Caco-2 (cell line): ENCODE data around the gene HMGCR. TPM values are rescaled to one million over a fixed set of nuclear protein-coding genes. Genes with fewer than 3 reads are reported as not detected.

Experiments
- BruUV-seq: library from RNA; stranded (reverse); fragments of 400-500 nt; replicated peaks from 2 replicates; lab custom pipeline; 2021; lab: Mats Ljungman, UMichigan
- CTCF ChIA-PET: fragments of 300-600 bp; sonication (Branson Sonifier 250); formaldehyde crosslinking; loops from one replicate; lab custom pipeline; 2022; ENCODE audit warnings: antibody characterized with exemption; lab: Charles Lee
- POLR2A ChIA-PET: fragments of 300-600 bp; sonication (Branson Sonifier 250); formaldehyde crosslinking; loops from one replicate; lab custom pipeline; 2022; ENCODE audit warnings: antibody characterized with exemption; lab: Charles Lee
- DNase-seq, 2 experiments: peaks; one replicate each; pipeline versions ENCODE4 v3.0.0 to v3.0.0-alpha.2; 2020 to 2022
- H3K27me3 ChIP-seq: replicated peaks from 2 replicates; pipeline ENCODE4 v1.6.0; 2011; ENCODE audit warnings: low read length; ENCODE audit not compliant: control insufficient read depth, insufficient read depth
- H3K36me3 ChIP-seq: 2 replicates; pipeline ENCODE4 v1.5.1; 2011; ENCODE audit warnings: low read length; ENCODE audit not compliant: control insufficient read depth, insufficient read depth
- H3K4me1 ChIP-seq: fragments of 250-450 bp; sonication (Bioruptor Pico); 2 replicates; pipeline ENCODE4 v1.5.1; 2020; ENCODE audit warnings: mild to moderate bottlenecking
- H3K4me3 ChIP-seq: 2 replicates; pipeline ENCODE4 v1.5.1; 2011; ENCODE audit warnings: low read depth, mild to moderate bottlenecking, control low read depth, low read length
- H3K9me3 ChIP-seq: fragments of 250-450 bp; sonication (Bioruptor Pico); 2 replicates; pipeline ENCODE4 v1.5.1; 2020; ENCODE audit warnings: mild to moderate bottlenecking, moderate library complexity
- H3K27ac Mint-ChIP-seq: one replicate; pipeline ENCODE4 v1.8.0; 2022; ENCODE audit warnings: mixed read lengths; ENCODE audit not compliant: unreplicated experiment
- H3K27me3 Mint-ChIP-seq: one replicate; pipeline ENCODE4 v1.8.0; 2022; ENCODE audit warnings: mixed read lengths; ENCODE audit not compliant: insufficient read depth, unreplicated experiment
- H3K36me3 Mint-ChIP-seq: one replicate; pipeline ENCODE4 v1.8.0; 2022; ENCODE audit warnings: mild to moderate bottlenecking, mixed read lengths; ENCODE audit not compliant: insufficient read depth, unreplicated experiment
- H3K4me1 Mint-ChIP-seq: one replicate; pipeline ENCODE4 v1.8.0; 2022; ENCODE audit warnings: low read depth, mixed read lengths; ENCODE audit not compliant: unreplicated experiment
- H3K4me3 Mint-ChIP-seq: one replicate; pipeline ENCODE4 v1.8.0; 2022; ENCODE audit warnings: mild to moderate bottlenecking, moderate library complexity, mixed read lengths; ENCODE audit not compliant: unreplicated experiment
- H3K9me3 Mint-ChIP-seq: one replicate; pipeline ENCODE4 v1.8.0; 2022; ENCODE audit warnings: mixed read lengths; ENCODE audit not compliant: unreplicated experiment
- CTCF ChIP-seq, 2 experiments: fragments of 200-600 bp in 1 of 2; IDR thresholded peaks; 1 replicate in 1 of 2; 2 replicates in 1 of 2; pipeline versions ENCODE4 v1.5.1 to v1.8.0; 2011 to 2022; ENCODE audit warnings: antibody characterized with exemption in 1 of 2, control low read depth in 1 of 2, inconsistent platforms in 1 of 2, low read depth in 1 of 2, low read length in 1 of 2, mild to moderate bottlenecking in 1 of 2, moderate library complexity in 1 of 2; ENCODE audit not compliant: insufficient read depth in 1 of 2, severe bottlenecking in 1 of 2, unreplicated experiment in 1 of 2
- intact Hi-C: fragments of 100-400 bp; cut with micrococcal nuclease; formaldehyde crosslinking; loops from one replicate; pipeline ENCODE4 v1.10.0; 2022; ENCODE audit not compliant: unreplicated experiment
- total RNA-seq: library from RNA; stranded (reverse); gene quantifications from 2 replicates; pipeline ENCODE4 v1.2.3, GENCODE V29; 2022

The HMGCR gene
- total RNA-seq, 1 experiment from 2014 or later: 164 TPM

GRCh38 chr5:75367401-75367800 lies 30.4 kb downstream of the HMGCR start:
- DNase-seq: no peak
- no peaks in the 10 kb centered on the region for H3K27me3 Mint-ChIP-seq
- Histone ChIP-seq H3K4me3 (no peak overlapping the region), H3K36me3 (peaks cover 1% of the 10 kb centered on the region; the same call in 1 of the 2 replicates), H3K9me3 (no peaks in the 10 kb centered on the region), H3K27me3 (no peaks in the 10 kb centered on the region), H3K4me1 (no peaks in the 10 kb centered on the region)
- no peaks in the 10 kb centered on the region for H3K4me1 Mint-ChIP-seq
- ChIA-PET POLR2A (no interaction called here), CTCF (interaction anchor here (0.6 kb wide), 1 partner anchor 1233 kb away, joined by 3 read pairs; no protein-coding TSS in a partner anchor)
- no TSS peak for BruUV-seq
- H3K9me3 Mint-ChIP-seq: no peaks in the 10 kb centered on the region
- intact Hi-C loops: loop anchor here (5.0 to 10.0 kb wide), 2 partner anchors 297 to 315 kb away; no protein-coding TSS in a partner anchor
- H3K36me3 Mint-ChIP-seq: peaks cover 48% of the 10 kb centered on the region
- no peak for TF ChIP-seq CTCF (IDR thresholded peaks at IDR 0.05; ENCODE audit: insufficient read depth in 1 of 2, low read depth in 1 of 2, low read length in 1 of 2, severe bottlenecking in 1 of 2, unreplicated experiment in 1 of 2)
- H3K27ac Mint-ChIP-seq: no peak overlapping the region
- H3K4me3 Mint-ChIP-seq: no peak overlapping the region

- Mint-ChIP-seq H3K36me3 (peaks cover 46% of the 10 kb centered on the region), H3K4me1 (no peaks in the 10 kb centered on the region), H3K4me3 (no peak overlapping the region), H3K9me3 (no peaks in the 10 kb centered on the region), H3K27ac (no peak overlapping the region), H3K27me3 (no peaks in the 10 kb centered on the region)
- POLR2A ChIA-PET: interaction anchor here (0.6 kb wide), 1 partner anchor 32 kb away, joined by 3 read pairs; no protein-coding TSS in a partner anchor
- Histone ChIP-seq H3K4me1 (no peaks in the 10 kb centered on the region), H3K9me3 (no peaks in the 10 kb centered on the region), H3K36me3 (no peaks in the 10 kb centered on the region), H3K4me3 (no peak overlapping the region), H3K27me3 (no peaks in the 10 kb centered on the region)
- TF ChIP-seq CTCF (IDR thresholded peaks at IDR 0.05; ENCODE audit: insufficient read depth in 1 of 2, low read depth in 1 of 2, low read length in 1 of 2, severe bottlenecking in 1 of 2, unreplicated experiment in 1 of 2): no peak
- DNase-seq: no peak
- no TSS peak for BruUV-seq
- intact Hi-C loops: loop anchor here (5.0 to 10.0 kb wide), 2 partner anchors 296 to 314 kb away; no protein-coding TSS in a partner anchor
- CTCF ChIA-PET: no interaction called here
These were observed 31.4 kb downstream of the HMGCR start for GRCh38 chr5:75368391-75368790.

GRCh38 chr5:75373862-75374261 lies 36.8 kb downstream of the HMGCR start:
- H3K27me3 Mint-ChIP-seq: no peaks in the 10 kb centered on the region
- no peak overlapping the region for H3K4me3 Mint-ChIP-seq
- CTCF ChIA-PET: no interaction called here
- peaks cover 34% of the 10 kb centered on the region for H3K36me3 Mint-ChIP-seq
- POLR2A ChIA-PET: no interaction called here
- H3K27me3 ChIP-seq: no peaks in the 10 kb centered on the region
- no TSS peak for BruUV-seq
- no peak overlapping the region for H3K27ac Mint-ChIP-seq
- no peaks in the 10 kb centered on the region for H3K4me1 Mint-ChIP-seq
- H3K9me3 ChIP-seq: no peaks in the 10 kb centered on the region
- no peak for DNase-seq
- H3K4me3 ChIP-seq: no peak overlapping the region
- TF ChIP-seq CTCF (IDR thresholded peaks at IDR 0.05; ENCODE audit: insufficient read depth in 1 of 2, low read depth in 1 of 2, low read length in 1 of 2, severe bottlenecking in 1 of 2, unreplicated experiment in 1 of 2): no peak
- intact Hi-C loops: no loop called here
- H3K9me3 Mint-ChIP-seq: no peaks in the 10 kb centered on the region
- no peaks in the 10 kb centered on the region for H3K4me1 ChIP-seq
- no peaks in the 10 kb centered on the region; the same call in 1 of the 2 replicates for H3K36me3 ChIP-seq
